K562 (cell line): Measurements from ENCODE around the gene WNK1. TPM values are rescaled to one million over a fixed set of nuclear protein-coding genes. Genes with fewer than 3 reads are reported as not detected.

Experiments
- ATAC-seq: fragments of 200-7000 bp; cut with Tn5 transposase; 3 replicates; pipeline ENCODE4 v1.9.1; 2020; ENCODE audit warnings: moderate library complexity
- BruUV-seq: library from RNA; stranded (reverse); fragments of 400-500 nt; replicated peaks from 2 replicates; lab custom pipeline; 2021; lab: Mats Ljungman, UMichigan
- CTCF ChIA-PET: fragments of 300-600 bp; formaldehyde crosslinking; extraction: SDS; loops from one replicate; lab custom pipeline; 2021; ENCODE audit warnings: low intra/inter-chr PET ratio; lab: Yijun Ruan, JAX
- POLR2A ChIA-PET: fragments of 300-600, 350-650 bp; sonication (Branson Sonifier 250); formaldehyde crosslinking; extraction: SDS; loops from one replicate; lab custom pipeline; 2021; ENCODE audit warnings: antibody characterized with exemption, inconsistent platforms; lab: Yijun Ruan, JAX
- DNase-seq, 4 experiments: peaks; one replicate each; pipeline versions ENCODE4 v3.0.0 to v3.0.0-alpha.2; 2011 to 2018; ENCODE audit warnings: low spot score in 3 of 4, mixed read lengths in 3 of 4; ENCODE audit errors: extremely low read depth in 1 of 4
- FAIRE-seq: peaks from 2 replicates; lab custom pipeline; 2011; peaks lifted over from hg19 to GRCh38; lab: Jason Lieb, UNC
- H2AFZ ChIP-seq: 2 replicates; pipeline ENCODE4 v1.6.0; 2011; ENCODE audit warnings: low read depth, low read length, control low read depth, inconsistent platforms
- H3K27ac ChIP-seq: fragments of 200-600 bp; 3 replicates; pipeline ENCODE4 v1.8.0; 2011; ENCODE audit warnings: low read depth, mild to moderate bottlenecking, control low read depth, inconsistent platforms, low read length, moderate library complexity, mixed read lengths; ENCODE audit errors: extremely low read depth
- H3K27me3 ChIP-seq, 2 experiments: fragments of 300-600 bp in 1 of 2; 2 replicates in 1 of 2; 3 replicates in 1 of 2; pipeline versions ENCODE4 v1.6.0 to v1.8.0; 2011; ENCODE audit warnings: inconsistent platforms in 2 of 2, low read length in 2 of 2, mild to moderate bottlenecking in 1 of 2, mixed read lengths in 1 of 2, moderate library complexity in 1 of 2; ENCODE audit not compliant: control insufficient read depth in 2 of 2, insufficient read depth in 2 of 2
- H3K36me3 ChIP-seq: fragments of 300-600 bp; 3 replicates; pipeline ENCODE4 v1.8.0; 2011; ENCODE audit warnings: mild to moderate bottlenecking, low read length, inconsistent platforms; ENCODE audit not compliant: control insufficient read depth, insufficient read depth
- H3K4me1 ChIP-seq, 2 experiments: fragments of 200-600 bp in 1 of 2; replicated peaks in 1 of 2; 2 replicates in 1 of 2; 3 replicates in 1 of 2; pipeline versions ENCODE4 v1.5.1 to v1.8.0; 2011; ENCODE audit warnings: inconsistent platforms in 2 of 2, low read length in 2 of 2, mild to moderate bottlenecking in 1 of 2, mixed read lengths in 1 of 2, moderate library complexity in 1 of 2; ENCODE audit not compliant: control insufficient read depth in 2 of 2, insufficient read depth in 2 of 2
- H3K4me2 ChIP-seq: 2 replicates; pipeline ENCODE4 v1.6.1; 2011; ENCODE audit warnings: low read length, control low read depth, inconsistent platforms, mixed read lengths; ENCODE audit not compliant: insufficient read depth
- H3K4me3 ChIP-seq: fragments of 200-600 bp; sonication (generic), shearing (Covaris generic); 2 replicates; pipeline ENCODE4 v1.5.1; 2016; ENCODE audit warnings: control low read depth, inconsistent platforms
- H3K79me2 ChIP-seq: fragments of 200-600 bp; 3 replicates; pipeline ENCODE4 v1.8.0; 2011; ENCODE audit warnings: low read length, inconsistent platforms; ENCODE audit not compliant: control insufficient read depth, insufficient read depth
- H3K9ac ChIP-seq, 2 experiments: 2 replicates each; pipeline versions ENCODE4 v1.6.0 to v1.6.1; 2011; ENCODE audit warnings: low read depth in 2 of 2, low read length in 2 of 2, control low read depth in 1 of 2, inconsistent platforms in 1 of 2, mild to moderate bottlenecking in 1 of 2, mixed read lengths in 1 of 2; ENCODE audit not compliant: insufficient read depth in 1 of 2
- H3K9me1 ChIP-seq: one replicate; pipeline ENCODE4 v1.6.0; 2011; ENCODE audit warnings: inconsistent platforms, mild to moderate bottlenecking, low read length, moderate library complexity; ENCODE audit not compliant: control insufficient read depth, insufficient read depth
- H3K9me3 ChIP-seq: replicated peaks from 2 replicates; pipeline ENCODE4 v1.5.1; 2011; ENCODE audit warnings: low read depth, low read length, inconsistent platforms; ENCODE audit not compliant: control insufficient read depth, insufficient read depth
- H4K20me1 ChIP-seq: replicated peaks from 2 replicates; pipeline ENCODE4 v1.6.1; 2011; ENCODE audit warnings: low read length, inconsistent platforms, mixed read lengths; ENCODE audit not compliant: control insufficient read depth, insufficient read depth
- CBFB ChIP-seq: sonication (generic); formaldehyde crosslinking; IDR thresholded peaks from 2 replicates; pipeline ENCODE4 v1.4.0; 2020; ENCODE audit warnings: mild to moderate bottlenecking, missing genetic modification reagents
- DACH1 ChIP-seq: fragments of 450-650 bp; IDR thresholded peaks from 2 replicates; pipeline ENCODE4 v1.6.1; 2018; ENCODE audit not compliant: partially characterized antibody
- FOXP4 ChIP-seq: sonication (generic); formaldehyde crosslinking; IDR thresholded peaks from 2 replicates; pipeline ENCODE4 v1.8.0; 2022; ENCODE audit warnings: mild to moderate bottlenecking, missing genetic modification reagents, borderline replicate concordance
- HMGN3 ChIP-seq: IDR thresholded peaks from 2 replicates; pipeline ENCODE4 v1.6.1; 2011; ENCODE audit warnings: borderline replicate concordance, low read depth, mild to moderate bottlenecking, mixed read lengths, low read length; ENCODE audit not compliant: insufficient read length; ENCODE audit errors: extremely low read depth
- HOXB6 ChIP-seq: fragments of 250-450 bp; sonication (Bioruptor Pico); IDR thresholded peaks from 2 replicates; pipeline ENCODE4 v1.5.1; 2022; ENCODE audit warnings: mild to moderate bottlenecking, borderline replicate concordance
- MXD1 ChIP-seq: fragments of 250-450 bp; sonication (Bioruptor Pico); IDR thresholded peaks from 2 replicates; pipeline ENCODE4 v1.8.0; 2021; ENCODE audit warnings: borderline replicate concordance, mild to moderate bottlenecking, moderate library complexity; ENCODE audit not compliant: poor library complexity, severe bottlenecking
- RNF219 ChIP-seq: fragments of 250-450 bp; sonication (Bioruptor Pico); IDR thresholded peaks from 2 replicates; pipeline ENCODE4 v1.5.0; 2022; ENCODE audit warnings: mild to moderate bottlenecking
- SETDB1 ChIP-seq: IDR thresholded peaks from one replicate; pipeline ENCODE4 v1.6.1; 2012; ENCODE audit warnings: low read length, control low read depth, inconsistent platforms
- SREBF2 ChIP-seq: sonication (generic); formaldehyde crosslinking; IDR thresholded peaks from 2 replicates; pipeline ENCODE4 v1.4.0; 2020; ENCODE audit warnings: mild to moderate bottlenecking, missing genetic modification reagents
- TEAD4 ChIP-seq, 2 experiments: sonication (generic) in 1 of 2; formaldehyde crosslinking in 1 of 2; IDR thresholded peaks; 2 replicates each; pipeline versions ENCODE4 v1.6.1 to v1.8.0; 2012 to 2022; ENCODE audit warnings: borderline replicate concordance in 1 of 2, inconsistent platforms in 1 of 2, low read length in 1 of 2, mild to moderate bottlenecking in 1 of 2, missing genetic modification reagents in 1 of 2
- ZBTB26 ChIP-seq: fragments of 450-650 bp; formaldehyde crosslinking; IDR thresholded peaks from 2 replicates; pipeline ENCODE4 v1.4.0; 2022; ENCODE audit warnings: missing genetic modification characterization
- ZBTB34 ChIP-seq: fragments of 250-450 bp; sonication (Bioruptor Pico); IDR thresholded peaks from 2 replicates; pipeline ENCODE4 v1.8.0; 2021; ENCODE audit warnings: mild to moderate bottlenecking, moderate library complexity
- ZNF436 ChIP-seq: fragments of 250-450, 450-650 bp; sonication (Bioruptor Pico); formaldehyde crosslinking; IDR thresholded peaks from 2 replicates; pipeline ENCODE4 v1.7.0; 2020; ENCODE audit warnings: mild to moderate bottlenecking
- WGBS: fragments of 100-300 bp; shearing (Covaris generic); methylation state at CpG from one replicate; pipeline ENCODE4 v1.1.6; 2016; ENCODE audit warnings: low coverage, mixed read lengths; ENCODE audit not compliant: insufficient coverage; ENCODE audit errors: missing lambda C conversion rate; 5-methylcytosine and 5-hydroxymethylcytosine counted together
- in situ Hi-C: fragments of 300-500 bp; cut with MboI; formaldehyde crosslinking; loops from 4 replicates; pipeline ENCODE4 v1.15.0; 2018; ENCODE audit warnings: inconsistent platforms, mixed read lengths
- intact Hi-C: fragments of 100-400 bp; cut with micrococcal nuclease; formaldehyde crosslinking; loops from 2 replicates; pipeline ENCODE4 v1.14.2; 2022
- polyA plus RNA-seq, 8 experiments: library from polyadenylated mRNA; depleted of rRNA in 4 of 8; stranded (reverse) in 5 of 8; unstranded in 3 of 8; fragments of >200 nt; fragmentation: Nextera tagmentation in 2 of 8; fragmentation: Illumina TruSeq in 1 of 8; extraction: Ambion mirVana in 2 of 8; extraction: Trizol in 1 of 8; gene quantifications; 2 replicates each; pipeline versions ENCODE4 v1.2.1 to v1.2.3, GENCODE V29; 2011 to 2014; ENCODE audit warnings: inconsistent platforms in 1 of 8, missing spikeins in 1 of 8
- total RNA-seq, 7 experiments: library from RNA; depleted of rRNA in 6 of 7; stranded (reverse); fragments of >200 nt in 6 of 7; fragmentation: Illumina TruSeq in 2 of 7; extraction: Trizol in 2 of 7; gene quantifications; 2 replicates each; pipeline versions ENCODE4 v1.2.1 to v1.2.3, GENCODE V29; 2011 to 2021; ENCODE audit warnings: low replicate concordance in 1 of 7

Gene WNK1
- total and polyA plus RNA-seq, 9 of the 15 experiments (the other 6 are each of a cell fraction or from before 2014, with no cell fraction given) = 4.3 to 73.9 (median 31.0) TPM

GRCh38 chr12:897386-897785, 145.0 kb downstream of the WNK1 start (continued):
- TF ChIP-seq FOXP4 (CRISPR knock-in tag) (no peak), SREBF2 (CRISPR knock-in tag) (no peak), ZBTB34 (CRISPR knock-in tag) (no peak)

DNA sequence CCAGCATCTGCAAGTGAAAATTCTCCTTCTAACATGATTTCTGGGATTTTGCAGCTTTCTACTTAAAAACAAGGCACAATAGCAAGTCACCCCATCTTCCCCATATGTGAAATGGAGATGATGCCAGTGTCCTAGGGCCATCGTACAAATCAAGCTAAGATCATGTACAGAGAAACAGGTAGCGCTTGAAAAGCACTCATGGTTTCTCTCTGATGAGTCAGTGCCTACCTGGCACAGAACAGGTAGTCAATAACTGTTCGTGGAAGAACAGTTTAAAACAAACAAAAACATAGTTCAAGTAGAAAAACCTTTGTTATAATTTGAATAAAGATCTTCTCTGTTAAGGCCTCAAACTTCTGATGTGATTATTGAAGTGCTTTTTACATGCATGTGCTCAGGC, 150.2 kb downstream of the WNK1 start:
- H3K9ac ChIP-seq = no peak overlapping the region
- intact Hi-C loops = no loop called here
- ChIA-PET POLR2A (interaction anchor here (0.6 to 1.1 kb wide), 4 partner anchors 9 to 416 kb away, joined by 3 to 4 read pairs (median 4); no protein-coding TSS in a partner anchor), CTCF (no interaction called here)
- H3K4me3 ChIP-seq = no peak overlapping the region
- H3K9me1 ChIP-seq = no peaks in the 10 kb centered on the region
- no peak overlapping the region for H3K27ac ChIP-seq
- no TSS peak for BruUV-seq
- peaks cover 0 to 22% of the 10 kb centered on the region in 2 experiments; a peak in 2 of 5 replicates for H3K4me1 ChIP-seq
- no peak for DNase-seq
- peaks cover 85% of the 10 kb centered on the region for H3K36me3 ChIP-seq
- H2AFZ ChIP-seq = no peak overlapping the region
- no peaks in the 10 kb centered on the region for H3K27me3 ChIP-seq
- no peaks in the 10 kb centered on the region for H3K9me3 ChIP-seq
- ATAC-seq = no peak
- no peak for FAIRE-seq
- 81% methylated on average over 3 of the region's 3 CpGs for WGBS
- H3K4me2 ChIP-seq = no peak overlapping the region
- in situ Hi-C loops = no loop called here
- no peaks in the 10 kb centered on the region; the same call in 1 of the 2 replicates for H4K20me1 ChIP-seq
- peaks cover 9% of the 10 kb centered on the region for H3K79me2 ChIP-seq
- TF ChIP-seq RNF219 = no peak
- TF ChIP-seq DACH1 = no peak
- TF ChIP-seq TEAD4 (IDR thresholded peaks at IDR 0.05; ENCODE audit: low read length) = no peak
- TF ChIP-seq TEAD4 (CRISPR knock-in tag; IDR thresholded peaks at IDR 0.05; ENCODE audit: borderline replicate concordance) = no peak
- TF ChIP-seq ZNF436 = no peak
- no peak for TF ChIP-seq ZBTB26
- no peak for TF ChIP-seq HOXB6 (CRISPR knock-in tag)
- no peak for TF ChIP-seq MXD1 (CRISPR knock-in tag)
- no peak for TF ChIP-seq CBFB
- TF ChIP-seq SETDB1 = no peak
- no peak for TF ChIP-seq HMGN3
